RWPE2 (cell line): ENCODE results near the gene UBL5.
"Not testable (repeated sequence)": the region's sequence is repeated elsewhere in the genome, so short reads cannot be mapped to it uniquely, and the experiment has no call there.

Experiments
- ATAC-seq: fragments of 200-7000 bp; cut with Tn5 transposase; 3 replicates; pipeline ENCODE4 v1.9.1; 2021; ENCODE audit warnings: low read depth
- DNase-seq: peaks from one replicate; pipeline ENCODE4 v3.0.0-alpha.2; 2020; ENCODE audit warnings: low spot score
- H3K27ac ChIP-seq: fragments of 450-650 bp; 2 replicates; pipeline ENCODE4 v1.5.1; 2017; ENCODE audit warnings: mild to moderate bottlenecking; ENCODE audit not compliant: poor library complexity, severe bottlenecking
- H3K27me3 ChIP-seq: fragments of 250-450 bp; sonication (Bioruptor Pico); 2 replicates; pipeline ENCODE4 v1.5.1; 2021; ENCODE audit warnings: mild to moderate bottlenecking, moderate library complexity; ENCODE audit not compliant: insufficient read depth, poor library complexity, severe bottlenecking
- H3K36me3 ChIP-seq: fragments of 250-450 bp; sonication (Bioruptor Pico); 2 replicates; pipeline ENCODE4 v1.5.1; 2020; ENCODE audit warnings: low read depth, mild to moderate bottlenecking, moderate library complexity
- H3K4me1 ChIP-seq: fragments of 250-450 bp; sonication (Bioruptor Pico); 2 replicates; pipeline ENCODE4 v1.5.1; 2021; ENCODE audit warnings: mild to moderate bottlenecking, moderate library complexity; ENCODE audit not compliant: insufficient read depth, poor library complexity, severe bottlenecking
- H3K4me3 ChIP-seq: fragments of 250-450 bp; sonication (Bioruptor Pico); 2 replicates; pipeline ENCODE4 v1.5.1; 2021; ENCODE audit warnings: mild to moderate bottlenecking, moderate library complexity; ENCODE audit not compliant: severe bottlenecking
- H3K9me3 ChIP-seq: fragments of 250-450 bp; sonication (Bioruptor Pico); 2 replicates; pipeline ENCODE4 v1.5.1; 2021; ENCODE audit warnings: mild to moderate bottlenecking, moderate library complexity; ENCODE audit not compliant: severe bottlenecking
- TF ChIP-seq, protein P1 (sequence below): fragments of 450-650 bp; IDR thresholded peaks from one replicate; pipeline ENCODE4 v1.5.1; 2017; ENCODE audit warnings: mild to moderate bottlenecking, moderate library complexity; ENCODE audit not compliant: poor library complexity, severe bottlenecking

Gene UBL5

DNA sequence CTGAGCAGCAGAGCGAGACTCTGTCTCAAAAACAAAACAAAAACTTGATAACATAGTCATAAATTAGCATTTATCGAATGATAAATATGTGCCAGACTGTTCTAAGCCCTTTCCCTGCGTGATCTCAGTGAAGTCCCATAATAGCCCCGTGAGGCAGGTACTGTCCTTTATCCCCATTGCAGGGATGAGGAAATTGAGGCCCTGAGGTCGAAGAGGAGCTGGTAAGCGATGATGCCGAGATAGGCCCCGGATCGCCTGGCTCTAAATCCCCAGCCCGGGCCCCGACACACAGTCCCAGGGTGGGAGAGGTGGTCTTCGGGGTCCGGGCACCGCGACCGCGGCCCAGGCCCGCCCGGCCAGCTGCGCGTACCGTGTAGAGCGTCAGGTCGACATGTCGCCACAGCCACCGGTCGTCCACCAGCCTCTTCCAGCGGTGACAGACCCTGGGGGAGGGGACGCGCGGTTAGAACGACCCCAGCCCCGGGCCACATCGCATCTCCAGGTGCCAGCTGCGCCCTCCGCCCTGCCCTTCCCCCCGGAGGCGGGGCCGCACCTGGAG lies 9.5 kb upstream of the UBL5 start:
- TF ChIP-seq, protein P1, sequence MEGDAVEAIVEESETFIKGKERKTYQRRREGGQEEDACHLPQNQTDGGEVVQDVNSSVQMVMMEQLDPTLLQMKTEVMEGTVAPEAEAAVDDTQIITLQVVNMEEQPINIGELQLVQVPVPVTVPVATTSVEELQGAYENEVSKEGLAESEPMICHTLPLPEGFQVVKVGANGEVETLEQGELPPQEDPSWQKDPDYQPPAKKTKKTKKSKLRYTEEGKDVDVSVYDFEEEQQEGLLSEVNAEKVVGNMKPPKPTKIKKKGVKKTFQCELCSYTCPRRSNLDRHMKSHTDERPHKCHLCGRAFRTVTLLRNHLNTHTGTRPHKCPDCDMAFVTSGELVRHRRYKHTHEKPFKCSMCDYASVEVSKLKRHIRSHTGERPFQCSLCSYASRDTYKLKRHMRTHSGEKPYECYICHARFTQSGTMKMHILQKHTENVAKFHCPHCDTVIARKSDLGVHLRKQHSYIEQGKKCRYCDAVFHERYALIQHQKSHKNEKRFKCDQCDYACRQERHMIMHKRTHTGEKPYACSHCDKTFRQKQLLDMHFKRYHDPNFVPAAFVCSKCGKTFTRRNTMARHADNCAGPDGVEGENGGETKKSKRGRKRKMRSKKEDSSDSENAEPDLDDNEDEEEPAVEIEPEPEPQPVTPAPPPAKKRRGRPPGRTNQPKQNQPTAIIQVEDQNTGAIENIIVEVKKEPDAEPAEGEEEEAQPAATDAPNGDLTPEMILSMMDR, result no peak
- Histone ChIP-seq H3K27me3 (no peaks in the 10 kb centered on the region), H3K9me3 (no peaks in the 10 kb centered on the region), H3K36me3 (peaks cover 41% of the 10 kb centered on the region), H3K4me1 (peaks cover 6% of the 10 kb centered on the region), H3K27ac (peak overlapping the region; percentile 76), H3K4me3 (peak overlapping the region; percentile 85)
- no peak for ATAC-seq
- no peak for DNase-seq

DNA sequence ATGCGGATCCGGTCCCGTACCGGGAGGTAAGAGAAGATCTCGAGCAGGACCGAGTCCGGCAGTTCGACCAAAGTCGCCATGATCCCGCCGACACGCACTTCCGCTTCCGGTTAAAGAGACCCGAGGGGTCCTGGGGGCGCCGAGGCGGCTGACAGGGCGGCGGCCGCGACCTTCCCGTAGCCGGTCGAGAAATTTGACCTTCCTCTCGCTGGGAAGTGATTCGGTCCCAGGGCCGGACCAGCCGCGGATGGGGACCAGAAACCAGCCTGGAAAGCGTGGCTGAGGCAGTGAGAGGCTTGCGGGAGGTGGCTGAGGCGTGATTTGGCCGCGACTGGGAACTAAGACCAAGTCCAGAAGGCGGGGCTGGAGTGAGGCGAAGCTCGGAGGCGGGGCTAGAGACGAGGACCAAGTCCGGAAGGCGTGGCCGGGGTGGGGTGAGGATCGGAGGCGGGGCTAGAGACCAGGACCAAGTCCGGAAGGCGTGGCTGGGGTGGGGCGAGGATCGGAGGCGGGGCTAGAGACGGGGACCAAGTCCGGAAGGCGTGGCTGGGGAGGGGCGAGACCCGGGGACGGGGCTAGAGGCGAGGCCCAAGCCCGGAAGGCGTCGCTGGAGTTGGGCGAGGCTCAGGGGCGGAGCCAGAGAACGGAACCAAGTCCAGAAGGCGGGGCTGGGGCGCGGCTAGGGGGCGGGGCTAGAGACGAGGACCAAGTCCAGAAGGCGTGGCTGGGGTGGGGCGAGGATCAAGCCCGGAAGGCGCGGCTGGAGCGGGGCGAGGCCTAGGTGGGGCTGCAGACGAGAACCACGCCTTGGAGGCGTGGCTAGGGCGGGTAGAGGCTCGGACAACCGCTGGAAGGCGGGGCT lies 8.8 kb upstream of the UBL5 start, which contains the start of gene FBXL12:
FBXL12 (minus strand) TSS at position 346 of the 862 bp plus-strand sequence; CDS start at position 80, 266 bp downstream.
- Histone ChIP-seq H3K27ac (peak within 1 kb of the TSS; percentile 76), H3K4me3 (peak within 1 kb of the TSS; percentile 85), H3K9me3 (no peaks in the 10 kb centered on the region), H3K27me3 (no peaks in the 10 kb centered on the region), H3K36me3 (peaks cover 34% of the 10 kb centered on the region), H3K4me1 (peaks cover 6% of the 10 kb centered on the region)
- peak; percentile 100 for DNase-seq
- TF ChIP-seq, protein P1, result no peak
- ATAC-seq, result peak; percentile 81

DNA sequence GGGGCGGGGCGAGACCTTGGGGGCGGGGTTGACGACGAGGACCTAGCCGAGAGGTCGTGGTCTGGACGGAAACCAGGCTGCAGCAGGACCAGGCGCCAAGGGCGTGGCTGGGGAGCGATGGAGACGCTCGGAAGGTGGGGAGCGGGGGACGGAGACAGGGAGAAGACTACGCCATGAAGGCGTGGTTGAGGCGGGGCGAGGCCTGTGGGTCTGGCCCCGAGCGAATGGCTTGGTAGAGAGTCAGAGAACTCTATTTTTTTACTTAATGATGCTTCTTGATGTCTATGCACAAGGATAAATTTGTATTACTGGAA lies 8.2 kb upstream of the UBL5 start:
- H3K27ac ChIP-seq, result peak overlapping the region; percentile 76
- peak; percentile 79 for ATAC-seq
- peaks cover 6% of the 10 kb centered on the region for H3K4me1 ChIP-seq

DNA sequence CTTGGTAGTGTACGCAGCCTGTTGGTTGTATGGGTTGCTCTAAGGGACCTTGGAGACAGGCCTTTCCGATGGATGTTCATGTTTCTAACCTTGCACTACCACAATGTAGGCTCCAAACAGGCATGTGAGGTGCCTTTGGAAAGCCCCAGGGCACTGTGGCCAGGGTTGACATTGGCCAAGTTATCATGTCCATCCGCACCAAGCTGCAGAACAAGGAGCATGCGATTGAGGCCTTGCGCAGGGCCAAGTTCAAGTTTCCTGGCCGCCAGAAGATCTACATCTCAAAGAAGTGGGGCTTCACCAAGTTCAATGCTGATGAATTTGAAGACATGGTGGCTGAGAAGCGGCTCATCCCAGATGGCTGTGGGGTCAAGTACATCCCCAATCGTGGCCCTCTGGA lies 7.7 kb upstream of the UBL5 start:
- Histone ChIP-seq H3K36me3 (peaks cover 26% of the 10 kb centered on the region), H3K4me3 (peak overlapping the region; percentile 16), H3K27ac (peak overlapping the region; percentile 76)
- not testable (repeated sequence) for H3K9me3 ChIP-seq, H3K4me1 ChIP-seq, H3K27me3 ChIP-seq, DNase-seq, ATAC-seq

More for the DNA sequence above, 8.2 kb upstream of the UBL5 start:
- peaks cover 30% of the 10 kb centered on the region for H3K36me3 ChIP-seq
- TF ChIP-seq, protein P1, result no peak
- peak overlapping the region; percentile 16 for H3K4me3 ChIP-seq
- DNase-seq, result no peak
- no peaks in the 10 kb centered on the region for H3K27me3 ChIP-seq
- H3K9me3 ChIP-seq, result no peaks in the 10 kb centered on the region

DNA sequence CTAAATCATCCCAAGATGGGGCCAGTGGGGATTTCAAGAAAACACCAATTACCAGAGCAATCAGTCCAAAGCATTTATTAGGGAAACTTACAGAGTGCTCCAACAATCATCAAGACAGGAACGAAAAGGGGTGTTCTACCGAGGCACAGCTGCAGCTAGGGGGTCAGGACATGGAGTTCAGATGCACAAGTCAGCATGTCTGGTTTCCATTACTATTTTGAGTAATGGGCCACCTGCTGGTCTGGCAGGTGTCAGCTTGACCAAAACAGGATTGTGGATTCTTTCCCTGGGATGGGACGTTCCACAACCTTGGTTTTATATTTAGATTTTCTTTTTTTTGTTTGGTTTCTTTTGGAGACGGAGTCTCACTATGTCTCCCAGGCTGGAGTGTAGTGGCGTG lies 3.9 kb upstream of the UBL5 start:
- Histone ChIP-seq H3K36me3 (peaks cover 8% of the 10 kb centered on the region; the same call in 1 of the 2 replicates), H3K9me3 (no peaks in the 10 kb centered on the region), H3K27me3 (no peaks in the 10 kb centered on the region), H3K4me1 (no peaks in the 10 kb centered on the region), H3K27ac (no peak overlapping the region), H3K4me3 (no peak overlapping the region)
- DNase-seq, result no peak
- TF ChIP-seq, protein P1, result no peak
- no peak for ATAC-seq
